GM19438 (cell line): ENCODE results near the gene CIDEA.
"Not testable (repeated sequence)": the region's sequence is repeated elsewhere in the genome, so short reads cannot be mapped to it uniquely, and the experiment has no call there.

ENCODE experiments used
- ATAC-seq: cut with Tn5 transposase; IDR thresholded peaks from one replicate; pipeline ENCODE4 v1.9.1; 2021; ENCODE audit warnings: low read depth; ENCODE audit not compliant: unreplicated experiment

The CIDEA gene

GRCh38 chr18:12238826-12239225, 15.3 kb upstream of the CIDEA start:
- no peak for ATAC-seq

GRCh38 chr18:12239431-12239830, 14.7 kb upstream of the CIDEA start:
- ATAC-seq = no peak

GRCh38 chr18:12242658-12243260, 11.4 kb upstream of the CIDEA start:
- ATAC-seq = no peak

GRCh38 chr18:12243272-12243671, 10.9 kb upstream of the CIDEA start:
- not testable (repeated sequence) for ATAC-seq

GRCh38 chr18:12245793-12246135, 8.4 kb upstream of the CIDEA start:
- ATAC-seq = no peak

- no peak for ATAC-seq
Measured at GRCh38 chr18:12246849-12247808, 7.0 kb upstream of the CIDEA start.

GRCh38 chr18:12247946-12248345, 6.2 kb upstream of the CIDEA start:
- ATAC-seq = no peak

- ATAC-seq = no peak
Measured at GRCh38 chr18:12248926-12249720, 5.0 kb upstream of the CIDEA start.

- ATAC-seq = no peak
Measured at GRCh38 chr18:12251311-12251710, 2.9 kb upstream of the CIDEA start.

- ATAC-seq = no peak
Measured at GRCh38 chr18:12252061-12252460, 2.1 kb upstream of the CIDEA start.

- ATAC-seq = no peak
Measured at GRCh38 chr18:12253027-12253426, 1.1 kb upstream of the CIDEA start.

- no peak for ATAC-seq
Measured at GRCh38 chr18:12253663-12254135, 462 bp upstream of the CIDEA start.

- no peak for ATAC-seq
Measured at GRCh38 chr18:12254820-12255511, 805 bp downstream of the CIDEA start.

- ATAC-seq = no peak
Measured at GRCh38 chr18:12255626-12256026, 1.5 kb downstream of the CIDEA start.

- no peak for ATAC-seq
Measured at GRCh38 chr18:12256951-12257350, 2.8 kb downstream of the CIDEA start.

GRCh38 chr18:12257996-12258718, 4.0 kb downstream of the CIDEA start:
- no peak for ATAC-seq

GRCh38 chr18:12258719-12259705, 4.9 kb downstream of the CIDEA start:
- no peak for ATAC-seq

GRCh38 chr18:12262748-12263147, 8.6 kb downstream of the CIDEA start:
- no peak for ATAC-seq

GRCh38 chr18:12264864-12265263, 10.7 kb downstream of the CIDEA start:
- ATAC-seq = no peak
